DMS53 treated with DMSO at 0.1 percent for 48 hours (cell line): ENCODE measurements around the gene STRAP.

Experiments used
- DNase-seq: peaks from one replicate; lab custom pipeline; 2025; ENCODE audit not compliant: unreplicated experiment; lab: John Stamatoyannopoulos, UW

The STRAP gene

GRCh38 chr12:15882118-15882971 lies at the start of gene STRAP:
Gene STRAP, plus strand, starts transcription at chr12:15882387. Its CDS starts 321 bp downstream, at chr12:15882708.
- DNase-seq: peak; percentile 100

GRCh38 chr12:15834575-15834974 lies 47.6 kb upstream of the STRAP start:
- DNase-seq: no peak

GRCh38 chr12:15837141-15837790 lies 44.9 kb upstream of the STRAP start:
- no peak for DNase-seq

GRCh38 chr12:15839041-15839440 lies 43.1 kb upstream of the STRAP start:
- no peak for DNase-seq

- DNase-seq: no peak
Observed at GRCh38 chr12:15839682-15840081, 42.5 kb upstream of the STRAP start.

- DNase-seq: no peak
Observed at GRCh38 chr12:15842108-15842507, 40.1 kb upstream of the STRAP start.

- no peak for DNase-seq
Observed at GRCh38 chr12:15846887-15847286, 35.3 kb upstream of the STRAP start.

GRCh38 chr12:15848606-15849005 lies 33.6 kb upstream of the STRAP start:
- no peak for DNase-seq

GRCh38 chr12:15851045-15851620 lies 31.1 kb upstream of the STRAP start:
- peak; percentile 55 for DNase-seq

GRCh38 chr12:15851919-15852318 lies 30.3 kb upstream of the STRAP start:
- no peak for DNase-seq

GRCh38 chr12:15852383-15852782 lies 29.8 kb upstream of the STRAP start:
- no peak for DNase-seq

GRCh38 chr12:15853877-15854276 lies 28.3 kb upstream of the STRAP start:
- no peak for DNase-seq

- no peak for DNase-seq
Observed at GRCh38 chr12:15854916-15855315, 27.3 kb upstream of the STRAP start.

GRCh38 chr12:15855646-15856045 lies 26.5 kb upstream of the STRAP start:
- DNase-seq: no peak

- DNase-seq: peak; percentile 89
Observed at GRCh38 chr12:15856097-15856982, 25.8 kb upstream of the STRAP start.

GRCh38 chr12:15858353-15858752 lies 23.8 kb upstream of the STRAP start:
- DNase-seq: no peak

- DNase-seq: no peak
Observed at GRCh38 chr12:15859116-15859515, 23.1 kb upstream of the STRAP start.

GRCh38 chr12:15861404-15861803 lies 20.8 kb upstream of the STRAP start:
- DNase-seq: no peak

GRCh38 chr12:15862840-15863239 lies 19.3 kb upstream of the STRAP start:
- no peak for DNase-seq

- DNase-seq: no peak
Observed at GRCh38 chr12:15863372-15863771, 18.8 kb upstream of the STRAP start.

GRCh38 chr12:15863984-15864383 lies 18.2 kb upstream of the STRAP start:
- no peak for DNase-seq
